HG03571 (cell line): ENCODE results near the gene FHIT.

Experiments used
- ATAC-seq: cut with Tn5 transposase; IDR thresholded peaks from one replicate; pipeline ENCODE4 v1.9.1; 2021; ENCODE audit not compliant: unreplicated experiment

Gene FHIT

GRCh38 chr3:60090548-60090947, 1160.7 kb downstream of the FHIT start:
- no peak for ATAC-seq

DNA sequence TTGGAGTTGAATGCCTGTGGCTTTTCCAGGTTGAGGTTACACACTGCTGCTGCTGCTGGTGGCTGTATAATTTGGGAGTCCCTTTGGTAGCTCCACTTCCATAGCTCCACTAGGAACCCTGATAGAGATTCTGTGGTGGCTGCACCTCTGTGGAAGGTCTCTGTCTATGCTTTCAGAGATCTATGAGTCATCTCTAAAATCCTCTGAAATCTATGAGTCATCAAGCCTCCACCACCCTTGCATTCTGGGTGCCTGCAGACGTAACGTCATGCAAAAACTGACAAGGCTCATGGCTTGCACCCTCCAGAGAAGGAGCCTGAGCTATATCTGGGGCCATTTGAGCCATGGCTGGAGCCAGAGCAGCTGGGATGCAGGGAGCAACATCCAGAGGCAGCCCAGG, 1164.4 kb downstream of the FHIT start:
- ATAC-seq = no peak

- ATAC-seq = no peak
These were observed 1165.6 kb downstream of the FHIT start for GRCh38 chr3:60085649-60086048.

DNA sequence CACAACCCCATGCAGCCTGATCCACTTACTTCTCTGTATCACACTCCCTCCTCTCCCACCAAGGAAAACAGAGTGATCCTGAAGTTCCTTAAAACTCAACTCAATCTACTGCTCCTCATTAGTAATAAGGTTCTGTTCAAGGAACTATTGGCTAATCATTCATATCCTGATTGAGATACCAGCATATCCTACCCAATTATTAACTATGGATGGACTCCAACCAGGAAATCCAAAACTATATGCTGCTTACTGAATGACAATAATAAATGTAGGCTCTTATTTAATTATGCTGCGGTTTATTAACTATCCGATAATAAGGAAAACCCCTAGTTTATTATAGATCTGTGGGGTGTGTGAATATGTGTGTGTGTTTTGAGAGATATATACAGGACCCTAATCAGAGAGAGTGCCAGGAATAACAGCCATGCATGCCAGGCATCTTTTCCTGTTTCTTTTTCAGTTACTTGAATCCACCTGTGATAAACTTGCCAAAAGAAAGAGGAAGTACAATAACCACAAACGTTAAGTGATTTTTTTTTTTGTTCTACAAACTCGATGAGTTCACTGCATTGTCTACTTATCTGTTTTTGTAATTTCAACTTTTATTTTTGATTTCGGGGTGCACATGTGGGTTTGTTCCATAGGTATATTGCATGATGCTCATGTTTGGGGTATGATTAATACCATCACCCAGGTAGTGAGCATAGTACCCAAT, 1169.7 kb downstream of the FHIT start:
- no peak for ATAC-seq

GRCh38 chr3:60080648-60081047, 1170.6 kb downstream of the FHIT start:
- ATAC-seq = no peak

DNA sequence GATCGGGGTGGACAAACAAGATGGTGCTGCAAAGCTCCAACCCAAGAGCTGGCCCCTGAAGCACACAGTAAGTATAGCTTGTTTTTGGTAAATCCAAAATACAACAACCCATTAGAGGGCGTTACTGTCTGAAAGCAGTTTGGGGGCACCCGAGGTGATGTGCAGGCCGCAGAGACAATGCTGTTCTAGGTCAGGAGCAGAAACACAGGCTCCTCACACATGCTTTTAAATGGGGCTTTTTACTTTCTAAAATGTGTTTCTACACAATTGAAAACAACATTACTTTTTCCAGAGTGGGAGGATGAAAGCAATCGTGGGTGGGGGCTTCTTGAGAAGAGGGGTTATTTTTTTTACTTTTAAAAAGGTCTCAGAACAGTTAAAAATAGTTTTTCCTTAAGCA, 1172.2 kb downstream of the FHIT start:
- no peak for ATAC-seq

DNA sequence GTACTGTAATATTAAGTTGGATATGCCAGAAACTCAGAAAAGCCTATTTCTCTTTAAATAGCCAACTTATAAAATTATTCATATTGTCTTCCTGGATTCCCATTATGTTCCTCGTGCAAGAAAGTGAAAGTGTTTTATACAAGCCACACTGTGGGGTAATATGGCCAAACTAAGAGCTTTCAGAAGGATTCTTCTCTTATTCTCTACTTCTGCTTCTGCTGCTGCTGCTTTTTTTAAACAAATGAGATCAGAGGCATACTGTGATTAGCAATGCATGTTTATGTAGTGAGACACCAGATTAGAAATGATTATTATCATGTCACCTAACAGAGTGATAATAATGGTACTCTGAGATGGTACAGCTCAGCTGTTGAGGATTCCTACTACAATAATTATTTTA, 1174.9 kb downstream of the FHIT start:
- ATAC-seq = no peak

DNA sequence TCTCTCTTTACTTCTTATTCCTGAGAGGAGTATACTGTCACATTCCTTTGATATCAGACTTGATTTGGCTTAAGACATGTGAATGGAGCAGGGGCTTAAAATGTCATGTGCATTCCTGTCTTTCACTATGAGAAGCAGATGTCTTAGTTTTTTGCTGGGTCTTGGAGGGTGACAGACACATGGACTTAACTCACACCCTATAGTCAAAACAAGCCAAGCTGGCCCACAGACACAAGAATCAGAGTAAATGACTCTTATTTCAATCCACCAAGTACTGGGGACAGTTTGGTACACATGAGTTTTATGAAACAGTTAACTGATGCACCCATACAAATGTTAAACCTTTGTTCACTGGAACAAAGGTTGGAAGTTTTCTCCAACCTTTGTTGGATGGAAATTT, 1177.3 kb downstream of the FHIT start:
- ATAC-seq = no peak

GRCh38 chr3:60073228-60073627, 1178.0 kb downstream of the FHIT start:
- no peak for ATAC-seq

- no peak for ATAC-seq
These were observed 1180.9 kb downstream of the FHIT start for GRCh38 chr3:60070366-60070765.

DNA sequence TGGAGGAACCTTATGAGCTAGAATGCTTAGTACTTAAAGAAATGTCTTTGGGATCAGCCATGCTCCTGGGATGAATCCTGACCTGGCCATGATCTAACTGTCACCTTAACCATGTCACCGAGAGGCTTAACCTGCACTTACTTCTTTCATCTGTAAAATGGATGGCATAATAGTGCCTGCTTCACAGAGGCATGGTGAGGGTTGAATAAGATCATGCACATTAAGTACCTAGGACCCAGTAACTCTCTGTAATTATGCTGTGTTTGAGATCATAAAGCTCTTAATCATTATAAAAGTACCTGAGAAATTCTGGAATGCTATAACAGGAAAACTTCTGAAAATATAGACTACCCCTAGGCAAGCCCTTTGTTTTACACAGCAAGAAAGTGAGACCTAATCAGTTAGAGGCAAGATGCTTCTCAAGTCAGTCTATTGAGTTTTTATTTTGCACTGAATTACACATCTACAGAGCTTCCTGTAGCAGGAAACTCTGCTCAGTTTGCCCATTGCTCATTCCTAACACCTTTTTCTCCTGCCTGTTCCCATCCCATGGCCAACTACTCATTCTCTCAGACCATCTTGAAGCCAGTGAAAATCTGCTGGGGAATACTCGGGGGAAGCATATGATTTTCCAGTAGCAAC, 1185.9 kb downstream of the FHIT start:
- no peak for ATAC-seq

GRCh38 chr3:60064210-60065178, 1186.8 kb downstream of the FHIT start:
- no peak for ATAC-seq

DNA sequence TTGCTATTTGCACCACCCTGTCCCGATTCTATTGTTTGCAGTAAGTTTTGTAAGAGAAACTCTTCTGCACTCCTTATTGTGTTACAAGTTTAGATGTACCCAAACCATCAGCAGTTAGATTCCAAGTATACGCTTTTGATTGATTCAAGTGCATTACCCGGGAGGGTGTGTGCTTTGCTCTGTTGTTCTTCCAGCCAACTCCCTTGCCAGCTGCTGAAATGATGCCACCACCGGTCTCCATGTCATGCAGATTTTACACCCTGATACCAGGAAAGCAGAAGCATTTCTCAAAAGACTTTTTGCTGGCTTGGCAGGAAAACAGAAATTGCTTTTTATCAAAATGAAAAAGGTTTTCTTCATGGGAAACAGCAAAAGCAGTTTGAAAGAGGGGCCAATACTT, 1194.8 kb downstream of the FHIT start:
- ATAC-seq = no peak

DNA sequence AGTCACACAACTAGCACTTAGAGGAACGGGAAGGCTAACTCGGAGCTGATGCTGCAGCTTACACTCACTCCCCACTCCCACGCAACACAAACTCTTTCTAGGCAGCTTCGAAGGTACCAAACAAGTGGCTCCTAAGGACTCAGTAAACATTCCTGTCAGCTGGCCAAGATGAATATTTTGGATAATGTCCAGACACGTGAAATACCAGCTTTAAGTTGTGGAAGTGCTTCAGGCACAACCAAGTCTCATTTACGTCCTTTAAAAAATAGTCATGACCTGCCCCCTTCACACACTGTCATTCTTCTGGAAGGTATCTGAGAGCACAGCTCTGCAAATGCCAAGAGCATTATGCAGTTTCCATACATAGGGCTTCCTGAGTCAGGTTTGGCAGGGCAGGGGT, 1195.5 kb downstream of the FHIT start:
- no peak for ATAC-seq

DNA sequence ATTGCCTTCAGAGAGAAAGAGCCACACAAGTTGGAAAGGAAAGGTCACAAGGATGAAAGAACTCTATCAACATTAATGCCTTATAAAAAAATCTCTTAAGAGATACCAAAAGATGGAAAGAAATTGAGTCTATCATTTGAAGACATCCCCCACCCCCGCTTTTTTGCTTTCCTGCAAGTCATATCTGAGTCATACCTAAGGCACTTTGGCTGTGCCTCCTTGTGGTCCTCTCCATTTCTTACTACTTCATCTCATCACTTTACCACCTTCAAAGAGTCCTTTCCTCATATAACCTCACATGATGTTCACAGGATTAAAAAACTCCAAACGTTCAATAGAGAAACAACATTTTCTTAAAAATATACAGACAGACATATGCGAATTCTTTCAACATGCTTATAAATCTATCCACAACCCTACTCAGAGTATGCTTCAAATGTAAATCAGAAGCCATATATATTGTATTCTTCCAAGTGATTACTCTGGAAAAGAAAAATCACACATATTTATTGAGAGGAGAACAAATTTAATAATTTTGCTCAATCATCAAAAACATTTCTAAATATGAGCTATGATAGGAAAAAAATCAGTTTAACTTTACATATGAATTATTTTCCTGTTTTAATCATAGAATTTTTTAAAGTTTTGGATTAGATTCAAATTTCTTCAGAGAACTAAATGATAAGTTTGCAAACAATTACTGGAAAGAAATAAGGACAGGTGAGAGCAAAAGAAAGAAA, 1197.6 kb downstream of the FHIT start:
- no peak for ATAC-seq

DNA sequence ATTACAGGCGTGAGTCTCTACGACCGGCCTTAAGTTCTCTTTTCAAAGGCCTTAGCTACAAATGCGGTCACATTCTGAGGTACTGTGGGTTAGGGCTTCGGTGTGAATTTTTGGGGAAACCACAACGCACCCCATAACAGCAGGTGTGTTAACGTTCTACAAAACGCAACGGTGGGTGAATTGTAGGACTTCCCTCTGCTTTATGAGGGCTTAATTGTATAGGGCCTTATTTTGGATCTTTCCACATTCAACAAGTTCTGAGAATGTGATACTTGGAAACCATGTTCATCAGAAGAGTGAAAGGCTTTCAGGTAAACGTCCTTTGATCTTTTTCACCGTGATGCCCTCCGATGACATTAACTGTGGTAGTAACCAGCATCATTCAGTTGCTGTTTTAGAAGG, 1202.8 kb downstream of the FHIT start:
- no peak for ATAC-seq

- ATAC-seq = no peak
These were observed 1203.6 kb downstream of the FHIT start for GRCh38 chr3:60047426-60048200.

DNA sequence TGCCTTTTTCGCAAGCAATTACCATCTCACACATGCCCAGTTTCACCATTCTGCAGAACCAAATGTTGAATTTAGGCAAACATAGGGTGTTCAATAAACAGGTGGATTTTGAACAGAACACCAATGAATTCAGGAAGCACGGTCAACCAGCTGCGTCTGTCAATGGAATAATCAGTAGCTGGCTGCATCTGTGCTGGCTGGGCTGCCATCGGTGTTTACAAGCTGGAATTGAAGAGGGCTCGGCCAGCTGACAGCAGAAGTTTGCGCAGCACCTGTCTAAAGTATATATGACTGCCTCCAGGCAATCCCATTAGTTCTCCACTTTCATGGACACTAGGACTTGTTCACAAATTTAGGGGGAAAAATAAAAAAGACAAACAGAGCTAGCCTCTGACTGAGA, 1205.0 kb downstream of the FHIT start:
- ATAC-seq = no peak

DNA sequence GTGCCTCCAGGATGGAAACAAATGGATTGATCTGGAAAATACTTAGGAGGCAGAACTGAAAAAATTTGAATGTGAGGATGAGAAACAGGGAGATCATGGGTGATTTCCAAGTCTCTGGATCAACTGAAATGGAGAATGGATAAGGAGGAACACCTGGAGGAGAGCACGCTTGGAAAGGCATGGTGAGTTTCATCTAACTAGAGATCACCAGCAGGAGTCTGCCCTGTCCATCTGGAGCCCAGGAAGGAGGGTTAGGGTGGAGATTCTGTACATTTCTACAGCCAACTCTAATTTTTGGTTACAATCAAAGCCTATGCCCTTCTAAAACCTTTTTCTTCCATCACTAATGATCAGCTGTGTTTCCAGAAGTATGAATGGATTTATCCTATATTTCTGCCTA, 1205.6 kb downstream of the FHIT start:
- ATAC-seq = no peak

DNA sequence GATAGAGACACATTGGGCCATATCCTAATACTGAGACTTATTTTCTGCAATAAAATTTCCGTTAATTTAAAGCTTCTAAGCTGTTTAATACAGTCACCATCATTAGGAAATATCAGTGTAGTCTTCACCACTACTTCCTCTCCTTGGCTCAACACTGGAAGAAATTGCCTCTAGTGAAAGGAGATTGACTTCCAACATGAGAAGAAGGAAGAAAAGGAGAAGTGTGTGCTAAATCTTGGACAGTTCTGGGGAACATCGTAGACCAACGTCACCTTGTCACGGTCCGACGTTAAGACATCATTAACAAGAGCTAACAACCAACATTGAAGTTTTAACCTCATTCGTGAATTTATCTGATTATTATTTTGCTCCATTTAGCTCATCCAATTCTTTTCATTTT, 1214.4 kb downstream of the FHIT start:
- ATAC-seq = no peak
